ENCODE measurements around the gene IHH. TPM values are rescaled to one million over a fixed set of nuclear protein-coding genes. Genes with fewer than 3 reads are reported as not detected.
A peak's percentile ranks its signal among the peaks of the same experiment; 100 is the strongest.

The IHH gene
- total RNA-seq, 1 donor from 2014 or later: not detected

GRCh38 chr2:219059725-219060682, 717 bp downstream of the IHH start:
- Mint-ChIP-seq H3K27ac (ENCODE audit: unreplicated experiment) (no peak overlapping the region), H3K27me3 (ENCODE audit: unreplicated experiment) (peaks cover 31% of the 10 kb centered on the region), H3K9me3 (ENCODE audit: unreplicated experiment) (no peaks in the 10 kb centered on the region), H3K4me1 (ENCODE audit: unreplicated experiment) (peaks cover 4% of the 10 kb centered on the region), H3K36me3 (ENCODE audit: low read depth, unreplicated experiment) (peaks cover 3% of the 10 kb centered on the region), H3K4me3 (ENCODE audit: unreplicated experiment) (no peak overlapping the region)
- TF ChIP-seq, protein P1, sequence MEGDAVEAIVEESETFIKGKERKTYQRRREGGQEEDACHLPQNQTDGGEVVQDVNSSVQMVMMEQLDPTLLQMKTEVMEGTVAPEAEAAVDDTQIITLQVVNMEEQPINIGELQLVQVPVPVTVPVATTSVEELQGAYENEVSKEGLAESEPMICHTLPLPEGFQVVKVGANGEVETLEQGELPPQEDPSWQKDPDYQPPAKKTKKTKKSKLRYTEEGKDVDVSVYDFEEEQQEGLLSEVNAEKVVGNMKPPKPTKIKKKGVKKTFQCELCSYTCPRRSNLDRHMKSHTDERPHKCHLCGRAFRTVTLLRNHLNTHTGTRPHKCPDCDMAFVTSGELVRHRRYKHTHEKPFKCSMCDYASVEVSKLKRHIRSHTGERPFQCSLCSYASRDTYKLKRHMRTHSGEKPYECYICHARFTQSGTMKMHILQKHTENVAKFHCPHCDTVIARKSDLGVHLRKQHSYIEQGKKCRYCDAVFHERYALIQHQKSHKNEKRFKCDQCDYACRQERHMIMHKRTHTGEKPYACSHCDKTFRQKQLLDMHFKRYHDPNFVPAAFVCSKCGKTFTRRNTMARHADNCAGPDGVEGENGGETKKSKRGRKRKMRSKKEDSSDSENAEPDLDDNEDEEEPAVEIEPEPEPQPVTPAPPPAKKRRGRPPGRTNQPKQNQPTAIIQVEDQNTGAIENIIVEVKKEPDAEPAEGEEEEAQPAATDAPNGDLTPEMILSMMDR (IDR thresholded peaks at IDR 0.05; ENCODE audit: unreplicated experiment): no peak
- peak; percentile 24 for DNase-seq (ENCODE audit: low spot score)

GRCh38 chr2:219059375-219059724, 1.4 kb downstream of the IHH start:
- Mint-ChIP-seq H3K36me3 (ENCODE audit: low read depth, unreplicated experiment) (peaks cover 3% of the 10 kb centered on the region), H3K27ac (ENCODE audit: unreplicated experiment) (no peak overlapping the region), H3K9me3 (ENCODE audit: unreplicated experiment) (no peaks in the 10 kb centered on the region), H3K4me3 (ENCODE audit: unreplicated experiment) (no peak overlapping the region), H3K4me1 (ENCODE audit: unreplicated experiment) (peaks cover 4% of the 10 kb centered on the region), H3K27me3 (ENCODE audit: unreplicated experiment) (peaks cover 31% of the 10 kb centered on the region)
- TF ChIP-seq, protein P1 (IDR thresholded peaks at IDR 0.05; ENCODE audit: unreplicated experiment): no peak
- no peak for DNase-seq (ENCODE audit: low spot score)

DNA sequence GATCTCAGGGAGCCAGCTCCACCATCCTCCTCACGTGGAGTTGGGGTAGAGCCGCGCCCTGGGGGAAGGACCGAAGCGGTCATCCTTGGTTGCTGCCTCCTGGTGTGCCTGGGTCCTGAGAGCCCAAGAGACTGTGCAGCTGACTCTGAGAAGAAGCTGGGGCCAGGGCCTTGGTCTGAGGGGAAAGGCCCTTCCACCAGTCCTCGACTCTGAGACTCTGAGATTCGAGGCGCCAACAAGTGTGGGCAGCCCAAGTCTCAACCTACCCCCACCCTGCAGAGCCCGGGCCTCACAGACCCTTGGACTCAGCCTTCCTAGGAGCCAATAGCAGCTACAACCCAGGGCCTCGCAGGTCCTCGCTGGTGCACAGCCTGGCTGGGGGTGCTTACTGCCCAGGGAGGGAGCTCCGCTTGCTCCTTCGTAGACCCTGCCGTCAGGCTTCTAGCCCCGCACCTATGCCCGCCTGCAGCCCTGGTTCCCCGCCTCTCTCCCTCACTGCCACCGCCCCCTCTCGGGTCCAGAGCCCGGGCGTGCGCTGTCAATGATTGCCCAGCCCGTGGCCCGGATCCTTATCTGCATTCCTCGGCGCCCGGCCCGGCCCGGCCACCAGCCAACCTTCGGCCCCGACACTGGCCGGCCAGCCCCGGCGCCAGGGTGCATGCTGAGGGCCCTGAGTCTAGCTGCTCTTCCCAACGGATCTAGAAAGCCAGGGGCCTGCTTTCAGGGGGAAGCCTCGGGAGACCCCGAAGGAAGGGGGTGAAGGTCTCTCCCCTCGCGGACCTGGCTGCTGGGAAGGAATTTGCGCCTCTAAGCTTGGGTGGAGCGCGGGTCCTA, 2.0 kb downstream of the IHH start:
- no peak overlapping the region for H3K27ac Mint-ChIP-seq (ENCODE audit: unreplicated experiment)
- H3K4me3 Mint-ChIP-seq (ENCODE audit: unreplicated experiment): no peak overlapping the region
- H3K36me3 Mint-ChIP-seq (ENCODE audit: low read depth, unreplicated experiment): peaks cover 3% of the 10 kb centered on the region
- peaks cover 4% of the 10 kb centered on the region for H3K4me1 Mint-ChIP-seq (ENCODE audit: unreplicated experiment)
- peaks cover 31% of the 10 kb centered on the region for H3K27me3 Mint-ChIP-seq (ENCODE audit: unreplicated experiment)
- TF ChIP-seq, protein P1 (IDR thresholded peaks at IDR 0.05; ENCODE audit: unreplicated experiment): no peak
- H3K9me3 Mint-ChIP-seq (ENCODE audit: unreplicated experiment): no peaks in the 10 kb centered on the region
- peak; percentile 11 for DNase-seq (ENCODE audit: low spot score)

- no peak overlapping the region for H3K4me3 Mint-ChIP-seq (ENCODE audit: unreplicated experiment)
- no peaks in the 10 kb centered on the region for H3K9me3 Mint-ChIP-seq (ENCODE audit: unreplicated experiment)
- TF ChIP-seq, protein P1 (IDR thresholded peaks at IDR 0.05; ENCODE audit: unreplicated experiment): peak; percentile 75
- DNase-seq (ENCODE audit: low spot score): peak; percentile 85
- peaks cover 31% of the 10 kb centered on the region for H3K27me3 Mint-ChIP-seq (ENCODE audit: unreplicated experiment)
- H3K4me1 Mint-ChIP-seq (ENCODE audit: unreplicated experiment): peaks cover 4% of the 10 kb centered on the region
- no peak overlapping the region for H3K27ac Mint-ChIP-seq (ENCODE audit: unreplicated experiment)
- H3K36me3 Mint-ChIP-seq (ENCODE audit: low read depth, unreplicated experiment): peaks cover 3% of the 10 kb centered on the region
These were observed 2.8 kb downstream of the IHH start for GRCh38 chr2:219057709-219058540.

Data from endothelial cell (in vitro differentiated cells).